Fibroblast of the aortic adventitia (primary cell): ENCODE measurements around the gene EDEM1. TPM values are rescaled to one million over a fixed set of nuclear protein-coding genes. Genes with fewer than 3 reads are reported as not detected.

ENCODE experiments used
- DNase-seq: peaks from one replicate; pipeline ENCODE4 v3.0.0-alpha.2; 2010; ENCODE audit warnings: low read depth
- H3K4me3 ChIP-seq: 2 replicates; pipeline ENCODE4 v1.5.1; 2011; ENCODE audit warnings: low read depth, mild to moderate bottlenecking, control low read depth, low read length, moderate library complexity
- total RNA-seq: library from RNA; depleted of rRNA; stranded (reverse); fragments of >200 nt; gene quantifications from 2 replicates; pipeline ENCODE4 v1.2.3, GENCODE V29; 2012; ENCODE audit warnings: low replicate concordance
- TF ChIP-seq, protein P1 (sequence below): IDR thresholded peaks from 2 replicates; pipeline ENCODE4 v1.5.1; 2011; ENCODE audit warnings: mild to moderate bottlenecking, low read length, control low read depth, inconsistent platforms; ENCODE audit not compliant: insufficient read depth

The EDEM1 gene
- total RNA-seq, 1 donor, result 32.6 TPM

DNA sequence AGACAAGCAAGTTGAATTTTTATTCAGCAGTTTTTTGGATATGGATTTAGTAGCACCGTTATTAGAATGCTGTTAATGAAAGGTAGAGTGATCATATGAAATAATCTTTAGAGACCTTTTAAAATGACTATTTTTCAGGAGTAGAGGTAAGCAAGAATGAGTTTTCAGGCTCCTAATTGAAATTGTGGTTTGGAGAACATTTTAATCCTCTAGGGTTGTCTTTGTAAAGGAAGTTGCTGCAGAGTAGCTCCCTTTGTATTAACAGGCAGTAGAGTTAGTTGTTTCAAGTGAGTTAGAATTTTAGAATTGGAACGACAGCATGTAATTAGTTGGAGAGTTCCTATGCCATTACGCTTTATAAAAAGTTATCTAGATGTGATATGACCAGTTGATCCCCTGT lies 27.2 kb upstream of the EDEM1 start:
- TF ChIP-seq, protein P1, sequence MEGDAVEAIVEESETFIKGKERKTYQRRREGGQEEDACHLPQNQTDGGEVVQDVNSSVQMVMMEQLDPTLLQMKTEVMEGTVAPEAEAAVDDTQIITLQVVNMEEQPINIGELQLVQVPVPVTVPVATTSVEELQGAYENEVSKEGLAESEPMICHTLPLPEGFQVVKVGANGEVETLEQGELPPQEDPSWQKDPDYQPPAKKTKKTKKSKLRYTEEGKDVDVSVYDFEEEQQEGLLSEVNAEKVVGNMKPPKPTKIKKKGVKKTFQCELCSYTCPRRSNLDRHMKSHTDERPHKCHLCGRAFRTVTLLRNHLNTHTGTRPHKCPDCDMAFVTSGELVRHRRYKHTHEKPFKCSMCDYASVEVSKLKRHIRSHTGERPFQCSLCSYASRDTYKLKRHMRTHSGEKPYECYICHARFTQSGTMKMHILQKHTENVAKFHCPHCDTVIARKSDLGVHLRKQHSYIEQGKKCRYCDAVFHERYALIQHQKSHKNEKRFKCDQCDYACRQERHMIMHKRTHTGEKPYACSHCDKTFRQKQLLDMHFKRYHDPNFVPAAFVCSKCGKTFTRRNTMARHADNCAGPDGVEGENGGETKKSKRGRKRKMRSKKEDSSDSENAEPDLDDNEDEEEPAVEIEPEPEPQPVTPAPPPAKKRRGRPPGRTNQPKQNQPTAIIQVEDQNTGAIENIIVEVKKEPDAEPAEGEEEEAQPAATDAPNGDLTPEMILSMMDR, result no peak
- DNase-seq, result no peak
- no peak overlapping the region for H3K4me3 ChIP-seq

DNA sequence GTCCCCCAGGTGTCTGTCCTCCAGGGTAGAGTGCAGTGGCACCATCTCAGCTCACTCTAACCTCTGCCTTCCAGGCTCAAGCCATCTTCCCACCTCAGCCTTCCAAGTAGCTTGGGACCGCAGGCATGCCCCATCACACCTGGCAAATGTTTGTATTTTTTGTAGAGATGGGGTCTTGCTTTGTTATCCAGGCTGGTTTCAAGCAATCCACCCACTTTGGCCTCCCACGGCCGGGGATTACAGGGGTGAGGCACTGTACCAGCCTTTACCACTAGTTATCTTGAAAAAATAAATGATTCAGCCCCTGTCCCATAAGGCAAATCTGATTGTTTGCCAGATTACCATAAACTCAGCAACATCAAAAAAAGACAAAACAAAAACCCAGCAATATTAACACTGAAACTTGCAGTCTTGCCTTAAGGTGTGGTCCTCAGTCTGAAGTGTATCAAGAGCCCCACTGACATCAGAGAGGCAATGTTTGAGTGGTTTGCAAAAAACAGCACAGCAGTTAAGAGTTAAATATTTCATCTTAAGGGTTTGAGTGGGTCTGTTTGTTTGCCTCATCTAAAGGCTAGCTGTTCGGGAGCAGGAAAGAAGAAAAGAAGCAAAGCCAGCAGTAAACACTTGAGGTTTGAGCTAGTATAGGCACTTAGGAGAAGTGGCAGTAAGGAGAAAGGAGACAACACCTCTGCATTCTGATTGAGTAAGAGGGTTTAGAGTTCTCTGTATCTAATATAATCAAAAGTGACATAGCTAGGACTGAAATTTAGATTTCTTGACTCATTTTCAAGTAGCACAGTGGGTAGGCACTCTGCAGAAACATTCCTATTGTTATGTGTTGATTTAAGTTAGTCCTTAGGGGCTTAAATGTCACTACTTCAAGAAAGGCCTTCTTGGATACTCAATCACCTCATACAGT lies 26.3 kb upstream of the EDEM1 start:
- H3K4me3 ChIP-seq, result no peak overlapping the region
- TF ChIP-seq, protein P1, result no peak
- peak; percentile 29 for DNase-seq

DNA sequence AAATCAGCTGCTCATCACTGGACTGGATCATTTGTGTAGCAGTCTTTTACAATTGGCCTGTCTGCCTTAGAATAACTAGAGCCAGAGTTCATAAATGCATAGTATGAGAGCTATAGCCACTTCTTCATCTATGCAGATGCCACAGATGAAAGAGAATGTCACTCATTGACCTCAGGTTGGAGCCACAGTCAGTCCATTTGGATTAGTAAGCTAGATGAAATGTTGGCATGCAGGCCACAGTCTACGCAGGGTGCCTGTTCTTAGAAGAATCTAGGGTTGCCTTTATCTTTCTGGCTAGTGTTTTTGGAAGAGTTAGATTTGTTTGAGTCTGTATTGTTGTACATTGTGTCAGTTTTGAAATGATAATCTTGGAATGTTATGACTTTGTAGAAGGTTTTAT lies 25.4 kb upstream of the EDEM1 start:
- DNase-seq, result peak; percentile 87
- no peak overlapping the region for H3K4me3 ChIP-seq
- TF ChIP-seq, protein P1, result no peak

DNA sequence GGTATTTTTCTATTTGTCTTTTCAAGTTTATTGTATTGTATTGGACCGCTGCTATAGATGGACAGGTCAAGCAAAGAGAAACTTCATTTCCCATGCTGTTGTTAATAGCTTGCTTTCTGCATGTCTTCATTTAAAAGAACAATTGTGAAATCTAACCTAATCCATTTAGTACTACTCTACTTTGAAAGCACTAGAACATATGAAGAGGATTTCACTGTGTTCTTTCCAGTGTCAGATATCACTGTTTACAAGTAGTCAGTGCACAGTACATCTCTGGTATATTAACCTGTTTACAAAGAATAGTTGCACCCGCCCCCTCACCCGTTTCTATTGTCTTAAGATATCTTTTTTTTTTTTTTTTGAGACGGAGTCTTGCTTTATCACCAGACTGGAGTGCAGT lies 21.8 kb upstream of the EDEM1 start:
- no peak overlapping the region for H3K4me3 ChIP-seq
- TF ChIP-seq, protein P1, result no peak
- DNase-seq, result no peak

DNA sequence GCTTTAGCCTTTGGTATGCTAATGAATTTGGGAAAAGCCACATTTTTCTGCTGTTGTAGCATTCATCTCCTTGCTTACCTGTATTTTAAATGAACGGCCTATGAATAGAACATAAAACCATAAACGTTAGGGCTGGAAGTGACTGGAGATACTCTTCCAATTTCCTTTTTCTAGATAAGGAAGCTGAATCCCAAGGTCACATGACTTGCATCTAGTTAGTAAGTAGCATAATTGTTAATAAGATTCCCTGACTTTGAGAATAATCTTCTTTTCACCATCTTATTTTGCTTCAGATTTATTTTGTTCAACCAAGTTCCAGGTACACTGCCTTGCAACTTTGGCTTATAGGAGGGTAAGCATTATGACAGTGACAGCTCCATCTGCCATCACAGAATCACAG lies 20.7 kb upstream of the EDEM1 start:
- TF ChIP-seq, protein P1, result no peak
- no peak for DNase-seq
- no peak overlapping the region for H3K4me3 ChIP-seq

DNA sequence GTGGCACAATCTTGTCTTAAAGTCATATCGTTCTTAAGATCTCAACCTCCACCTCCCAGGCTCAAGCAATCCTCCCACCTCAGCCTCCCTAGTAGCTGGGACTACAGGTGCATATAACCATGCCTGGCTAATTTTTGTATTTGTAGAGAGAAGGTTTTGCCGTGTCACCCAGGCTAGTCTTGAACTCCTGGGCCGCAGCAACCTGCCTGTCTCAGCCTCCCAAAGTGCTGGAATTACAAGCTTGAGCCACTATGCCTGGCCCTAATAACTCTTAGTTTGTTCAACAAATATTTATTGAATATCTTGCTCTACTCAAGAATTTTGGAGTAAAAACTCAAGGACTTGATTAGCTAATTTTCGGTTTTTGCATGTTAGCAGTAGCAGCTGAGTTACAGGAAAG lies 19.4 kb upstream of the EDEM1 start:
- no peak overlapping the region for H3K4me3 ChIP-seq
- TF ChIP-seq, protein P1, result no peak
- no peak for DNase-seq
